ENCODE data around the gene MICALL2.

The MICALL2 gene

DNA sequence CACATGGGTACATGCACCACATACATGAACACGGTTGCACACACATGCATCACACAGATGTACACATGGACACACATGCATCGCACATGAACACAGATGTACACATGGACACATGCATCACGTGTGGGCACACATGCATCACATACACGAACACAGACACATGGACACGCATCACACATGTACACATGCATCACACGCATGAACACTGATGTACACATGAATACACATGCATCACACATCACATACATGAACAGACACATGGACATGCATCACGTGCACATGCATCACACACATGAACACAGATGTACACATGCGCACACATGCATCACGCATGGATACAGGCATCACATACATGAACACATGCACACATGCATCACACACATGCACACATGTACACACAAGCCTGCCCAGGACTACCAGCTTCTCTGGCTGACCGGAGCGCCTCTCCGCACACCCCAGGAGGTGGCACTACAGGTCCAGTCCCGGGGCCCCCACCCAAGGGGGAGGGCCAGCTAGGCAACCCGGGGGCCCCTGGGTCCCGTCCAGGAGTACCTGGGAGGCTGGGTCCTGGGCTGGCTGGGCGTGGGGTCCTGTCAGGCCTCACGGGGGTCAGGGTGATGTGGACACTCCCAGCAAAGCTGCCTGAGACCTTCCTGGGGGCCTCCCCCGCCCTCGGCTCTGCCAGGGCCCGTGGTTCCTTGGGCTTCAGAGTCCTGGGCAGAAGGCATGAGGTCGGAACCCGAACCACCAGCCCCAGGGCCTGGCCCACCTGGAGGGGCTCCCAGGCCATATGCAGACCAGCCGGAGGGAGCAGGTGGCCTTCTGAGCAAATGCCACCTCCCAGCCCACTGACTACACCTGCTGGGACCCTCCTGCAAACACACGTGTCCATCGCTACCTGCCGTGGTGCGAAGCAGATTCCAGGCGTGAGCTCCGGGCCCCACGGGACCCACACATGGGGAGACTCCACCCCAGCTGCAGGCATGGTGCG is 19.6 kb downstream of the MICALL2 start:
- no peak for DNase-seq (ENCODE audit: low read depth)
- TF ChIP-seq, protein P1, sequence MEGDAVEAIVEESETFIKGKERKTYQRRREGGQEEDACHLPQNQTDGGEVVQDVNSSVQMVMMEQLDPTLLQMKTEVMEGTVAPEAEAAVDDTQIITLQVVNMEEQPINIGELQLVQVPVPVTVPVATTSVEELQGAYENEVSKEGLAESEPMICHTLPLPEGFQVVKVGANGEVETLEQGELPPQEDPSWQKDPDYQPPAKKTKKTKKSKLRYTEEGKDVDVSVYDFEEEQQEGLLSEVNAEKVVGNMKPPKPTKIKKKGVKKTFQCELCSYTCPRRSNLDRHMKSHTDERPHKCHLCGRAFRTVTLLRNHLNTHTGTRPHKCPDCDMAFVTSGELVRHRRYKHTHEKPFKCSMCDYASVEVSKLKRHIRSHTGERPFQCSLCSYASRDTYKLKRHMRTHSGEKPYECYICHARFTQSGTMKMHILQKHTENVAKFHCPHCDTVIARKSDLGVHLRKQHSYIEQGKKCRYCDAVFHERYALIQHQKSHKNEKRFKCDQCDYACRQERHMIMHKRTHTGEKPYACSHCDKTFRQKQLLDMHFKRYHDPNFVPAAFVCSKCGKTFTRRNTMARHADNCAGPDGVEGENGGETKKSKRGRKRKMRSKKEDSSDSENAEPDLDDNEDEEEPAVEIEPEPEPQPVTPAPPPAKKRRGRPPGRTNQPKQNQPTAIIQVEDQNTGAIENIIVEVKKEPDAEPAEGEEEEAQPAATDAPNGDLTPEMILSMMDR (IDR thresholded peaks at IDR 0.05; ENCODE audit: low read depth, low read length): peak; percentile 17
- TF ChIP-seq MYC (IDR thresholded peaks at IDR 0.05; ENCODE audit: low read depth, low read length) (no peak), MAX (IDR thresholded peaks at IDR 0.05; ENCODE audit: low read depth, low read length) (peak; percentile 65)
- H3K4me3 ChIP-seq (ENCODE audit: low read depth, low read length): no peak overlapping the region

DNA sequence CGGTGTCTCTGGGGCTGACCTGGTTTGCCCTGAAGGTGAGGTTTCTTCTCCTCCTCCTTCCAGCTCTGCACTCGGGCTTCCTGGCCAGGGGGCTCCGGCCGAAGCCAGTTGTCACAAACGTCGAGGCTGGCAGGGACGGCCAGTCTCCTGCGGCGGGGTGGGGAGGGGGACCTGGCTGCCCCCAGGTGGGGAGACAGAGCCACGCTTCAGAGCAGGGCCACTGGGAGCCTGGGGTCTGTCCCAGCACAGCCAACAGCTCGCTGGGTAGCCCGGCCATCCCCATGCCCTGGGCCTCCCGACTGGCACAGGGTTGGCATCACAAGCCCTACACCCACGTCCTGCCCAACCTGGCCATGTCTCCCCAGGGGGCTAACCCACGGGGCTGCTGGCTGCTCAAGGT is 20.4 kb downstream of the MICALL2 start:
- TF ChIP-seq, protein P1 (IDR thresholded peaks at IDR 0.05; ENCODE audit: low read depth, low read length): no peak
- no peak for TF ChIP-seq MAX (IDR thresholded peaks at IDR 0.05; ENCODE audit: low read depth, low read length)
- TF ChIP-seq POLR2A (IDR thresholded peaks at IDR 0.05; ENCODE audit: extremely low read depth, insufficient read length): no peak
- no peak for TF ChIP-seq MYC (IDR thresholded peaks at IDR 0.05; ENCODE audit: low read depth, low read length)
- H3K4me3 ChIP-seq (ENCODE audit: low read depth, low read length): no peak overlapping the region
- DNase-seq (ENCODE audit: low read depth): no peak

GRCh38 chr7:1438208-1438607 is 21.1 kb downstream of the MICALL2 start:
- H3K4me3 ChIP-seq (ENCODE audit: low read depth, low read length): no peak overlapping the region
- TF ChIP-seq, protein P1 (IDR thresholded peaks at IDR 0.05; ENCODE audit: low read depth, low read length): no peak
- TF ChIP-seq POLR2A (IDR thresholded peaks at IDR 0.05; ENCODE audit: extremely low read depth, insufficient read length) (no peak), MYC (IDR thresholded peaks at IDR 0.05; ENCODE audit: low read depth, low read length) (no peak), MAX (IDR thresholded peaks at IDR 0.05; ENCODE audit: low read depth, low read length) (no peak)
- DNase-seq (ENCODE audit: low read depth): no peak

DNA sequence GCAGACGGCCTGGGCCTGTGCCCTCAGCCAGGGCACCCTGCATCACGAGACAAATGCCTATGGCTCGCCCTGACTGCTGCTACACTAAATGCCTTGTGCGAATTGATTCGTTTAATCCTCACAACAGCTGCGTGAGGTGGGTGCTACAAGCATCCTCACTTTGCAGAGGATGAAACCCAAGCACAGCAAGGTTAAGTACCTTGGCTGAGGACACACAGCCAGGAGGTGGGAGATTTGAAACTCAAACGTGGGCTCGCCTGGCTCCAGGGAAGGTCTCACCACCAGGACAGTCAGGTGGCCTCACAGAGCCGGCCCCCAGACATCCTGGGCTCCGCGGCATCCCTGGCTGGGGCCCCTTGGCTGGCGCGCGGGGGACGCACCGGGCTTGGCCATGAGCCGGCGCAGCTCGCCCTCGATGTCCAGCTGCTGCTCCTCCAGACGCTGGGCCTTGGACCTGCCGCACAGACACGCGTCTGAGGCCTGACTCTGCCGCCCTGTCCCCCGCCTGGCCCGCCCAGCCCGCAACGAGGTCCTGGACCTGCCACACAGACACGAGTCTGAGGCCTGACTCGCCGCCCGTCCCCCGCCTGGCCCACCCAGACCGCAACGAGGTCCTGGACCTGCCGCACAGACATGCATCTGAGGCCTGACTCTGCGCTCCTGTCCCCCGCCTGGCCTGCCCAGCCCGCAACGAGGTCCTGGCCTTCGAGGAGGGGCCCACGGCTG is 22.0 kb downstream of the MICALL2 start:
- no peak overlapping the region for H3K4me3 ChIP-seq (ENCODE audit: low read depth, low read length)
- DNase-seq (ENCODE audit: low read depth): no peak
- TF ChIP-seq, protein P1 (IDR thresholded peaks at IDR 0.05; ENCODE audit: low read depth, low read length): no peak
- TF ChIP-seq MAX (IDR thresholded peaks at IDR 0.05; ENCODE audit: low read depth, low read length): no peak
- no peak for TF ChIP-seq POLR2A (IDR thresholded peaks at IDR 0.05; ENCODE audit: extremely low read depth, insufficient read length)

DNA sequence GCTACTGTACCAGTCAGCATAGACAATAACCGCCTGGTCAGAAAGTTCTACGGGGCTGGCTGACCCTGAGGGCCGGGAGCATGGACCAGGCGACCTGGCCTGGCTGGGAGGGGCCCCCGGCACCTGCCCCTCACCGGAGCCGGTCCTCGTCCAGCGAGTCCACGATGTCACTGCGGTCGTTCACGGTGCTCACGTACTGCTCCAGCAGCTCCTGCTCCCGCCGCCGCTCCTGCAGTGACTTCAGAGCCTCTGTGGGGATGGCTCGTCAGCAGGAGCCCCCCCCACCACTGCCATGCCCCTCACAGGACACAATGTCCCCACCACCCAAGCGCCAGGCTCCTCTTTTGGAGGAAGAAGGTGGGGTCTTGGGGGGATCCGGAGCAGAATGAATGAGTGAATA is 22.7 kb downstream of the MICALL2 start:
- H3K4me3 ChIP-seq (ENCODE audit: low read depth, low read length): no peak overlapping the region
- TF ChIP-seq POLR2A (IDR thresholded peaks at IDR 0.05; ENCODE audit: extremely low read depth, insufficient read length) (no peak), MAX (IDR thresholded peaks at IDR 0.05; ENCODE audit: low read depth, low read length) (no peak), MYC (IDR thresholded peaks at IDR 0.05; ENCODE audit: low read depth, low read length) (no peak)
- TF ChIP-seq, protein P1 (IDR thresholded peaks at IDR 0.05; ENCODE audit: low read depth, low read length): no peak

More for the DNA sequence above, 22.7 kb downstream of the MICALL2 start:
- DNase-seq (ENCODE audit: low read depth): no peak

All from NB4 (cell line).